ENCODE data around the gene GPR87. TPM values are rescaled to one million over a fixed set of nuclear protein-coding genes. Genes with fewer than 3 reads are reported as not detected.

Gene GPR87
- total RNA-seq, 1 donor from 2014 or later, result not detected

DNA sequence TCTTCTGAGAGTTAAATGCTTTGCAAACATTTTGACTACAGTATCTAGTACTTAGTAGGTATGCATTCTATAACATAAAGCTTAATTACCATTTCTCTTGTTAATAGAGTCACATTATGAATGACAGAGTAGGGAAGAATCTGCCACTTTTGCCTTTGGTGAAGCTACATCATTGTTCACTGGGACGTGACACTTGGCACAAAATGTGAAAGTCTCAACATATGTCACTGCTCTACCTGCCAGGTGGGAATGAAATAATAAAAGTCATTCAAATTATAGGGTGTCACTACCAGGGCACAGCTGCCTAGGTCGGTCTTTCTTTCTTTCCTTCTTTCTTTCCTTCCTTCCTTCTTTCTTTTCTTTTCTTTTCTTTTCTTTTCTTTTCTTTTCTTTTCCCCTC, 17.6 kb downstream of the GPR87 start:
- H3K4me3 Mint-ChIP-seq, result no peak overlapping the region
- no peaks in the 10 kb centered on the region for H3K27me3 Mint-ChIP-seq (ENCODE audit: low read depth)
- no peak overlapping the region for H3K27ac Mint-ChIP-seq (ENCODE audit: unreplicated experiment)
- TF ChIP-seq, protein P1, sequence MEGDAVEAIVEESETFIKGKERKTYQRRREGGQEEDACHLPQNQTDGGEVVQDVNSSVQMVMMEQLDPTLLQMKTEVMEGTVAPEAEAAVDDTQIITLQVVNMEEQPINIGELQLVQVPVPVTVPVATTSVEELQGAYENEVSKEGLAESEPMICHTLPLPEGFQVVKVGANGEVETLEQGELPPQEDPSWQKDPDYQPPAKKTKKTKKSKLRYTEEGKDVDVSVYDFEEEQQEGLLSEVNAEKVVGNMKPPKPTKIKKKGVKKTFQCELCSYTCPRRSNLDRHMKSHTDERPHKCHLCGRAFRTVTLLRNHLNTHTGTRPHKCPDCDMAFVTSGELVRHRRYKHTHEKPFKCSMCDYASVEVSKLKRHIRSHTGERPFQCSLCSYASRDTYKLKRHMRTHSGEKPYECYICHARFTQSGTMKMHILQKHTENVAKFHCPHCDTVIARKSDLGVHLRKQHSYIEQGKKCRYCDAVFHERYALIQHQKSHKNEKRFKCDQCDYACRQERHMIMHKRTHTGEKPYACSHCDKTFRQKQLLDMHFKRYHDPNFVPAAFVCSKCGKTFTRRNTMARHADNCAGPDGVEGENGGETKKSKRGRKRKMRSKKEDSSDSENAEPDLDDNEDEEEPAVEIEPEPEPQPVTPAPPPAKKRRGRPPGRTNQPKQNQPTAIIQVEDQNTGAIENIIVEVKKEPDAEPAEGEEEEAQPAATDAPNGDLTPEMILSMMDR (conservative IDR thresholded peaks at IDR 0.05), result no peak
- no peaks in the 10 kb centered on the region for H3K36me3 Mint-ChIP-seq (ENCODE audit: low read depth)
- H3K4me1 Mint-ChIP-seq, result peaks cover 14% of the 10 kb centered on the region
- H3K9me3 Mint-ChIP-seq, result peaks cover 6% of the 10 kb centered on the region
- no peak for DNase-seq (ENCODE audit: low read depth, low spot score)

DNA sequence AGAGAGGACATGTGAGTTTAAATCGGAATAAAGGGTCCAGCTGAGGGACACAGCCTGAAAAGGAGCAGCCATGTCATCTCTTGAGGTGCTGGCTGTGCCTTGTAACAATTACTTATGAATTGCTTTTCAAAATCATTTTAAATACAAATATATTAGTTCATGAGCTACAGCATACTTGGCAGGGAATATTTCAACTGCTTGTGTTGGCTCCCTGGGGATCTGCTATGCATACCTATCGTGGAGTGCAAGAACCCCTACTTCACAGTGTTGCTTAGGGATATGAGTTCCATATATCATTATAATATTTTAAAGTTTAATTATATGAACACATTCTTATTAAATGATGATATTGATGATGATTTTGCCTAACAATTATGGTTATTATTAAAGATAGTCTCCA, 19.2 kb downstream of the GPR87 start:
- H3K4me3 Mint-ChIP-seq, result no peak overlapping the region
- H3K36me3 Mint-ChIP-seq (ENCODE audit: low read depth), result no peaks in the 10 kb centered on the region
- H3K9me3 Mint-ChIP-seq, result no peaks in the 10 kb centered on the region
- H3K27ac Mint-ChIP-seq (ENCODE audit: unreplicated experiment), result no peak overlapping the region
- no peak for DNase-seq (ENCODE audit: low read depth, low spot score)
- TF ChIP-seq, protein P1 (conservative IDR thresholded peaks at IDR 0.05), result no peak
- H3K4me1 Mint-ChIP-seq, result peaks cover 9% of the 10 kb centered on the region
- no peaks in the 10 kb centered on the region for H3K27me3 Mint-ChIP-seq (ENCODE audit: low read depth)

DNA sequence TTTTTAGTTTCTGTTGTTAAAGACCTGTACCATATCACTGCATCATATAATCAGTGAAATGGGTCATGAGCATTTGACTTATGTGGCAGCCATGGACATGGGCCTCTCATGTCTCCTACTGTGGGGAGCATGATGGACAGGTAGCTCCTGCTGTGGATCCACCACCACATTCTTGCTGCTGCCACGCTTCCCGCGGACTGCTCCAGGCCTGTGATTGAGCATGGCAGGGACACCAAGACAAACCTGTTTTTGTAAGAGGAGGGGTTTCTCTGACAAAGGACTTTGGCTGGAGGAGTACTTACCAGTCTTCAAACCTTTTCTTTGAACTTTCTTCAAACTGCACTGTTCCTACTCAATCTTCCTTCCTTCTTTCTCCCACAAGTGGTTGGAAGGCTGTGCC, 20.4 kb downstream of the GPR87 start:
- Mint-ChIP-seq H3K4me1 (peaks cover 9% of the 10 kb centered on the region), H3K27ac (ENCODE audit: unreplicated experiment) (no peak overlapping the region), H3K27me3 (ENCODE audit: low read depth) (no peaks in the 10 kb centered on the region), H3K9me3 (no peaks in the 10 kb centered on the region), H3K36me3 (ENCODE audit: low read depth) (no peaks in the 10 kb centered on the region), H3K4me3 (no peak overlapping the region)
- DNase-seq (ENCODE audit: low read depth, low spot score), result no peak
- TF ChIP-seq, protein P1 (conservative IDR thresholded peaks at IDR 0.05), result no peak

DNA sequence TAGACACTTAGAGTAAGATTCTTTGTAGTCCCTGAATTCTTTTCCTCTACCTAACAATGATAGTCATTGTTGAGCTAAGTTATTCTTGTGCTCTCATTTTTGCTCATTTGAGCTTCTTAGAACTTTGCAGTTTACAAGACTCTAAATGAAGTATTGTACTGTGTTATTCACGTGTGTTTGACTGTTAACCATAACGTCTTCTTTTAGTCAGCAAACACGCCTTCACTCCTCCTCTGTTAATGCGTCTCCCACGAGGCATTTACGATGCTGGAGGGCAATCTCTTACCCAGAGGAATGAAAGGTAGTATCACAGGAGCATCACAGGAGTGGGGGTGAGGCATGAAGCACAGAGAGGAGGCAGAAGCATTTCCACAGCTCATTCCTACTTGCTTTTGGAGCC, 23.5 kb downstream of the GPR87 start:
- H3K36me3 Mint-ChIP-seq (ENCODE audit: low read depth), result no peaks in the 10 kb centered on the region
- TF ChIP-seq, protein P1 (conservative IDR thresholded peaks at IDR 0.05), result no peak
- no peaks in the 10 kb centered on the region for H3K27me3 Mint-ChIP-seq (ENCODE audit: low read depth)
- H3K4me3 Mint-ChIP-seq, result no peak overlapping the region
- H3K27ac Mint-ChIP-seq (ENCODE audit: unreplicated experiment), result no peak overlapping the region
- DNase-seq (ENCODE audit: low read depth, low spot score), result no peak
- H3K4me1 Mint-ChIP-seq, result peaks cover 9% of the 10 kb centered on the region
- H3K9me3 Mint-ChIP-seq, result no peaks in the 10 kb centered on the region

DNA sequence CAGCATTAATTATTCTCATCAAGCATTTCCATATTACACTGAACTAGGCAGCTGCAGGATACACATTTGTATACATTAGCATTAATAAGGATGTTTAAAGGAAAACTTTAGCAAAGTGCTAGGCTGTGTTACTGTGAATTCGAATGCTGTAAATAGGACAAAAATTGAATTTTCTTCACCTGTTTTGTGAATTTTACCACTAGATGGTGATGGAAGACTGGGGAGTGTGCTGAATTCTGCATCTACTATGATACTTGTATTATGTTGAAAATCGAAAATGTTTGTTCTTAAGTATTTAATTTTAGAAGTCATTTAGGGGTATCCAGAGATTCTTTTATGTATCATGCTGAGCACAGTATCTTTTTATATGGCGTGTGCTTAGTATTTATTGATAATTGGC, 25.9 kb downstream of the GPR87 start:
- Mint-ChIP-seq H3K4me3 (no peak overlapping the region), H3K4me1 (peaks cover 9% of the 10 kb centered on the region), H3K36me3 (ENCODE audit: low read depth) (no peaks in the 10 kb centered on the region), H3K9me3 (no peaks in the 10 kb centered on the region), H3K27ac (ENCODE audit: unreplicated experiment) (no peak overlapping the region), H3K27me3 (ENCODE audit: low read depth) (no peaks in the 10 kb centered on the region)
- TF ChIP-seq, protein P1 (conservative IDR thresholded peaks at IDR 0.05), result peak; percentile 65
- DNase-seq (ENCODE audit: low read depth, low spot score), result no peak

DNA sequence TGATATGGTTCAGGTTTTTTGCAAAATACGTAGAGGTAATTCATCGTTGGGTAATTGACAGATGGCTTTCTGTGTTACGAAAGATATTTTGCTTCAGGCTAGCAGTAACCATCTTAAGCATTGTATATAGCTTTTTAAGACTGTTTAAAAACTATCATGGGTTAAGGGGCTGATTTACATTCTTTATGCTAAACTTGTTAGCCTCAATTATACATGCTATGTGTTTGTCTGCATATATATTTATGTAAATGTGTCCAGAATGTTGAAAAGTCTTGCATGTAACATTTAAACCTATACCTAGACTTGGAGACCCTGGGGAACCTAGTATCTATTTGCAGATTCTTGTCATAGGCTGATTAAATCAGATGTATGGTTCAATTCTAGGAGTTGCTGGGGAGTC, 27.2 kb downstream of the GPR87 start:
- TF ChIP-seq, protein P1 (conservative IDR thresholded peaks at IDR 0.05), result no peak
- Mint-ChIP-seq H3K27ac (ENCODE audit: unreplicated experiment) (no peak overlapping the region), H3K4me1 (peaks cover 9% of the 10 kb centered on the region), H3K4me3 (no peak overlapping the region), H3K9me3 (no peaks in the 10 kb centered on the region), H3K36me3 (ENCODE audit: low read depth) (no peaks in the 10 kb centered on the region), H3K27me3 (ENCODE audit: low read depth) (no peaks in the 10 kb centered on the region)
- no peak for DNase-seq (ENCODE audit: low read depth, low spot score)
